ENCODE measurements around the gene CALN1.
"Not testable (repeated sequence)": the region's sequence is repeated elsewhere in the genome, so short reads cannot be mapped to it uniquely, and the experiment has no call there.

The CALN1 gene

DNA sequence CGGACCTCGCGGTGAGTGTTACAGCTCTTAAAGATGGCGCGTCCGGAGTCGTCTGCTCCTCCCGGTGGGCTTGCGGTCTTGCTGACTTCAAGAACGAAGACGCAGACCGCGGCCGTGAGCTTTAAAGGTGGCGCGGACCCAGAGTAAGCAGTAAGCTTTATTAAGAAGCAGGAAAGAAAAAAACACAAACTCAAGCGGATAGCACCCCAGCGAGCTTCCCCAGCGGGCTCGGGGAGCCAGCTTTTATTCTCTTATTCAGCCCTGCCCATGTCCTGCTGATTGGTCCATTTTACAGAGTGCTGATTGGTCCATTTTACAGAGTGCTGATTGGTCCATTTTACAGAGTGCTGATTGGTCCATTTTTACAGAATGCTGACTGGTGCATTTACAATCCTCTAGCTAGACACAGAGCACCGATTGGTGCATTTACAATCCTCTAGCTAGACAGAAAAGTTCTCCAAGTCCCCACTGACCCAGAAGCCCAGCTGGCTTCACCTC lies at the start of gene CALN1:
Gene CALN1 (minus strand): TSS at position 218 of the 498 bp plus-strand sequence.
- not testable (repeated sequence) for DNase-seq

DNA sequence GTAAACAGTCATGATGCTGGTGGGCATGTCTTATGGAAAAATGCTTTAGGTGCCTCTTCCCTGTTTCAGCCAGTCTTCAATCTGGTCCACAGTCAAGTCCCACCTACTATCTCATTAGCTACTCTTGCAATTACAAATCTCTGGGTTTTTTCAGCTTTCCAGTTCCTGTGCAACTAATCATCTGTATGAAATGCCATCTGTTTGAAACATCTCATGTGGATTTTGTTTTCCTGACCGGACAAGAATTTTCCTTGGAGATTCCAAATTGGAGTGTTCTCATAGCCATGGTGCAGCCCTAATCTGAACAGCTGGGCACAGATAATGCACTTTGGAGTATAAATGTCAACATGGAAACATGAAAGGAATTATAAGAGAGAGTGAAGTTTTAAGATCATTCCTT lies 41.3 kb upstream of the CALN1 start:
- DNase-seq = no peak

DNA sequence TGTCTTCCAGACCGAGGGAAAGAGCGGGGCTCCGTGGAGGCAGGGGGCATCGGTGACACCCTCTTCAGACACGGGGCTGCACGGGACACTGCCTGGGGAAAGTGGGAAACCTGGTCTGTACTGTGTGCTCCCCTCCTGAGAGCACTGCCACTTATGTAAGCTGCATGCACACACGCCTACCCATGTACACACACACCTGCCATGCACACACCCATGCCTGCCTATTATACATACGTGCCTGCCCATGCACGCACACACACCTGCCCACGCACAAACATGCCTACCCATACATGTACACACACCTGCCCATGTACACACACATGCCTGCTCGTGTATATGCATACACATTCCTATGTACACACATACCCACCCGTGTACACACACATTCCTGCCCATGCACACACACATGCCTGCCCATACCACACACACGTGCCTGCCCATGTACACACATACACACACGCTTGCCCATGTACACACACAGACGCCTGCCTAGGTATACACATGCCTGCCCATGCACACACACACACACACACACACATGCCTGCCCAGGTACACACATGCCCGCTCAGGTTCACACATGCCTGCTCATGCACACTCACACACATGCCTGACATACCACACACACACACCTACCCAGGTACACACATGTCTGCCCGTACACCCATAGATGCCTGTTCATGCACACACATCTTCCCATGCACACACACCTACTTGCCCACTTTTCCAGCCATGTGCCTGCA lies 35.5 kb upstream of the CALN1 start:
- no peak for DNase-seq

DNA sequence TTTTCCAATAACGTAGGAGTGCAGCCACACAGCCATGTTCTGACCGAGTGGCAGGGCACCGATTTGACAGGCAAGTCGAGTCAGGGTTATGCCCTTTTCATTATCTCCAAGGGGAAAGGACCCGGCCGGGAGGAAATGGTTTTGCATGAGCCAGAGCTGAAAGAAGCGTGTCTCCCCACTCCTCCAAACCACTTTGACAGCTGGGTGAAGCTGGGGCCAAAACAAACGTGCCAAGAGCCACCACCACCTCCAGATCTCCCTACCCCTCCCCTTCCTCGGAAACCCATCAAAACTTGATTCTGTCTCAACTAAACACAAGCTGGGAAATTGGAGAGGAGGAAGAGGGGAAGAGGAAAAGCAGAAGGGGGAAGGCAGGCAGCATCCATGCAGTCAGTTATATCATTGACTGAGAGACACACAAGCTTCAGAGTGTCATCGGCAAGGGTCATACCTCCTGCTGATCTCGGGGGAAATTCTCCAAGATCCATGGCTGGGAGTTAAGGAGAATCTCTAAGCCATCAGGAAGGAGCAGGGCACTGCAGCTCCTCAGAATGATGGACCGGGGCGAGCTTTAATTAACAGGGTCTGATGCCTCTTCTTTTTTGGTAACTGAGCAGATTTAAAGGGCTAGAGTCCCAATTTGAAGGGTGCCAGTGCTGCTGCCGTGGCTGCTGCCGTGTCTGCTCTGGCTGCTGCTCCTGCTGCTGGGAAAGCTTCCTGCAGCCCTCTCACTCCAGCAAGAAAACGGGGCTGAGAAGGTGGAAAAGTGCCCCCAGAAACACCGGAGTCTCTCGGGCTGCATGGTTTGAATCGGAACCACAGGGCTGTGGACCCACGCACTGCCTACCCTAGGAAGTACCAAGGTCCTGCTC lies 34.7 kb upstream of the CALN1 start:
- no peak for DNase-seq

DNA sequence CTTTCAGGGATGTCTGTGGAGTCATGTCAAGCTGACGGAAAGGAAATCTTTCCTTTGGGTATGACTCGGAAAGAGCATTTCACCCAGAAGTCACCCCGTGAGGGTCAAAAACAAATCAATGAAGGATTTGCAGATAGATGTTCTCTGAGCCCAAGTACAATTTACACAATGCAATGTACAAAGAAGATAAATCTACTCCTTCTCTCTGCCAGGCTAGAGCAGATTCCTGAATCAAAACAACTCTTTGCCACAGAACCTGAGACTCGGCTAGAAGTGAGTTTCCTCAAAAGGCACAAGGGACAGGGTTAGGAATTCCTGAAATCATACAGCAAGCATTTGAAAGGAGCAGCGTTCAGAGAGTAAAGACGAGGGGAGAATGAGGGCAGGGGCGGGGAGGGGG lies 34.0 kb upstream of the CALN1 start:
- DNase-seq = no peak

- no peak for DNase-seq
Observed at GRCh38 chr7:72445580-72445979, 33.4 kb upstream of the CALN1 start.

DNA sequence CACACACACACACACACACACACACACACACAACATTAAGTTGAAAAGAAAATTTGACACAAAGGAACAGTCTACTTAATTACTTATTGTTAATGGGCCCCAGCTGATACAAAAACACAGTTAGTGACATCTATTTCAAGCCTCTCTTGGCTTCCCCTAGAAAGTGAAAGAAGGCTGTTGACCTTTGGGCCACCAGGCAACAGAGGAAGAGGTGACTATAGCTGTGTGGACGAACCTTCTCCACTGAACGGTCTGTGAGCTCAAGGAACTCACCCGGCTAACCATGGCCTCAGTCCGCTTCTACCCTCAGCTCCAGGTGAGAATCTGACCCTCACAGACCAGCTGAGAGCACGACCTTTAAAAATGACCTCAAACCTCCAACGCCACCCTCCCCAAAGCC lies 32.9 kb upstream of the CALN1 start:
- no peak for DNase-seq

- DNase-seq = no peak
Observed at GRCh38 chr7:72444026-72444776, 32.1 kb upstream of the CALN1 start.

DNA sequence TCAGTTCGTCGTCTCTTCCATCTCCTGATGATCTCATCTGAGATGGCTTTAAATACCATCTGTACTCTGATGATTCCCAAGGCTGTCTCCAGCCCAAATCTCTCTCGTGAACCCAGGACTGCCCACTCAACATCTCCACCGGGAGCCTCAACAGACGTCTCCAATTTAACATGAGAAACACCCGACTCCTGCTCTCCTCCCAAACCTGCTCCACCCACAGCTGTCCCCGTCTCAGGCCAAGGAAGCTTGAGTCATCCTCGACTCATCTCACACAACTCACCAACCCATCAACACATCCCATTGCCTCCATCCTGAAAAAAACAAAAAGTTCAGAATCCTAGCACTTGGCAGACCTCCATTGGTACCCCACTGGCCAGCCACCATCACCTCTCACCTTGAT lies 29.7 kb upstream of the CALN1 start:
- no peak for DNase-seq

DNA sequence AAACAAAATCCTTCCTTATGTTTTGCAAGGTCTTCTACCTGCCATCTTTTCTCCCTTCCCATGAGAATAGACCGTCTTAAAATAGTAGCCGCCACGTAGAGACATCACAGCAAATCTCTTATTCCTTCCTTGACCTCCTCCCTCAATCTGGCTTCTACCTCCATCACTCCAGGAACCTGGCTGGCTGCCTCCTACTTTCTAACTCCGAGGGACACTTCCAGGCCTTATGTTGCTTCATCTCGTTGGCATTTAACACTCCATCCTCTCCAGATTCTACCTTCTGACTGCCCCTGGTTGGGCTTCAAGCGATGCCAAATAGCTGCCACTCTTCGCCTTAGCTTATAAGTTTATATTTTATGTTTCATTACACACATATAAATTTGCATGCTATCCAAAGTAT lies 26.4 kb upstream of the CALN1 start:
- DNase-seq = no peak

- DNase-seq = no peak
Observed at GRCh38 chr7:72437610-72438009, 25.5 kb upstream of the CALN1 start.

- no peak for DNase-seq
Observed at GRCh38 chr7:72437061-72437585, 25.0 kb upstream of the CALN1 start.

DNA sequence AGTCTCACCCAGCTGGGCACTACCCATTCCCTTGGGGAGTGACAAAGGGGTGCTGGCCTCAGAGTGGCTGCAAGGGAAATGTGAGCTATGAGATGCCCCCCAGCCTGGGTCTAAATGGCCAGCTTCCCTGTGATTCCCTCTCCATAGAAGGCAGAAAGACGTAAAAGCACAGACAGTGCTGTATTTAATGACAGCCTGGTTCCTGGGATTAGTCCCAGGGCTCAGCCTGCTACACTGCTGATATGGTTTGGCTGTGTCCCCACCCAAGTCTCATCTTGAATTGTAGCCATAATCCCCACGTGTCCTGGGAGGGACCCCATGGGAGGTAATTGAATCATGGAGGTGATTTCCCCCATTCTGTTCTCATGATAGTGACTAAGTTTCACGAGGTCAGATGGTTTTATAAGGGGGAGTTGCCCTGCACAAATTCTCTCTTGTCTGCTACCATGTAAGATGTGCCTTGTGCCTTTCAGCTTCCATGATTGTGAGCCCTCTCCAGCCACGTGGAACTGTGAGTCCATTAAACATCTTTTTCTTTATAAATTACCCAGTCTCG lies 23.9 kb upstream of the CALN1 start:
- no peak for DNase-seq

DNA sequence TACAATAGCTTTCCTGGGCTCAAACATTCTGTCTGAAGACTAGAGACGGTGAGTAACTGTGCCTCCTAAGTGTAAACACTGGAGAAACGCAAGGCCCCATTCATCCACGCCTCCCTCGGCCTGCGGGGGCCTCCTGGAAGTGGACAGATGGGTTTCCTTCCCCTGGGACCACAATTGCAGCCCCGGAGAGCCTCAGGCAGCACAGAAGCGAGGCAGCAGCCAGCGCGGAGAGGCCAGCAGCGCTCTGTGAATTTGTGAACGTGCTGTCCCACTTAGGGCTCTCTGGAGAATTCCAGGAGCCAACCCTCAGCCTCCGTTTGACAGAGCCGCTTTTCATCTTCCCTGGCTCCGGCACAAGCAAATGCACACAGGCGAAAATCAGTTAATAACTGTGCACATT lies 23.2 kb upstream of the CALN1 start:
- DNase-seq = peak in 1 of 2 experiments; percentile 6

DNA sequence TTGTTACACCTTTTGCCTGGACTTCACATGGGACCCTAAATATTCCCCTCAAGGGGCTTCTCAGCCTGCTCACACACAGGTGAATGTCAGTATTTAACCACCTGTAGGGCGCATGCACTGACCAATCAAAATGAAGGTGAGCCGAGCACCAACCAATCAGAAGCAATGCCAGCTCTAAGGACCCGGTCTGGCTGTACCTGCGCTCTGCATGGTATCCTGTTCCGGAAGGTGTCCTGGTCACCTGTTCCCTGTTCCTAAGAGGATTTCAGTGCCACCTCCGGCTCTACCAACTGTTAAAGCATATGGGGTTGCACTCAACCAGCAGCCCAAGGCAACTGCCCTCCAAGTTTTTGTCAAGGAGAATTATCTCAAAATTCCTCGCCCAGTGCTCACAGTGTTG lies 18.4 kb upstream of the CALN1 start:
- no peak for DNase-seq

DNA sequence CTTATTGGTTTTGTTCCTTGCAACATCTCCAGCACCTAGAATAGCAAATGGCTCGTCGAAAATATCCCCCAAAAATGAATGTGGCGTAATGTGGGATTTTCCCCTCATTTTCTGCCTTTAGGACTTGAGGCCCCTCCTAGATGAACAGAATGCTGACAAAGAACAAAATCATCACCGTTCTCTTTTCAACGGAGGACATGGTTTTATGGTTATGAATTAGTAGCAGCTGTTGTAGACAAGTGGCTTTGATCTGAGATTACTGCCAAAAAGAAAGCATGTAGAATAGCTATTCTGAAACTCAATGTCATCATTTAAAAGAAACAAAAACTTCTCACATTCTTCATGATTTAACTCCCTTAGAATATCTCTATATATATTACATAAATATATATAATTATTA lies 17.2 kb upstream of the CALN1 start:
- no peak for DNase-seq

DNA sequence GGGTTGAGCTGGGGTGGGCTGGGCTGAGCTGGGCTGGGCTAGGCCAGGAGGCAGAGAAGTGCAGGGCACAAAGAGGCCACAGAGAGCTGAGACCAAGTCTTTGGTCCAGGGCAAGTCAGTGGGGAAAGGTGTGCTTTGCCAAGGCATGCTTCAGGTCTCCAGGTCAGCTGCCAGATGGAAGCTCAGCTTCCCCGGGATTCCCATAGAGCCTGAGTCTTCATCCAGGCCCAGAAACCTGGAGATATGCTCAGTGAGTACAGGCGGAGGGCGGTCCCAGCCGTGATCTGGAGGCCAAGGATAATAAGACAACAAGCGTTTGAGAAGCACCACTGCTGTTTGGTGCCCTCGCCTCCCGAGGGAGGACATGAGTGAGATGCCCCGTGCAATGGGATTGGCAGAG lies 4.7 kb upstream of the CALN1 start:
- no peak for DNase-seq

DNA sequence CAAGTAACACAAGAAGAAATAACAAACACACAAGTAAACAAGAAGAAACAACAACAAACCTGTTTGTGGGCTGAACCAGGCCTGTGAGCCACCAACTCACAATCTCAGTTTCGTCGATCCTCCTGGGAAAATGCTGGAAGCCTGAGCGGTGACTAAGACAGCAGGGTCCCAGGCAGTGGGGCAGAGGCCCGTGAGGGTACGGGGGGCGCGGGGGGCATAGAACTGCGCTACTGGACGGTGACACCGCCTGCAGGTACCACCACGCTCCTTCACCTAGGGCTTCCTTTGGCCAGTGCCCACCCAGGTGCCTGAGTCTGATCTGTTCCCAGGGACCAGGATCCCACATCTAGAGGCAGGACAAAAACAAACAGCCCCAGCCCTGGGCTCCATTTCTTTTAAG lies 3.4 kb upstream of the CALN1 start:
- no peak for DNase-seq

DNA sequence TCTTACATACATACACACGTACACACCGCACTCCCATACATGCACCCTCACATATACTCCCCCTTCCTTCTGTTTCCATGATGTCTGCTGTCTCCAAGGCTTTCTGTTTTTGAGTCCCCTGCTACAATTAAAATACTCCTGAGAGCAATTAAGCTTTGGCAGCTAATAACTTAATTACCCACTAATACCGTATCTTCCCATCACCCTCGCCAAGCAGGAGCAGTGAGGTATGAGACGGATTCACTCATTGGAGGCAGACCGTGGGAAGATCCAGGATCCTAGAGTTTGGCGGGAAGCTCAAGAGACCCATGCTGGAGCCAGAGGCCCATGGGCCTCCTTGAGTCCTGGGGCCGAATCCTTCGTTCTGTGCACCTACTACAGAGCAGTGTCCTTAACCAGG lies 1.7 kb upstream of the CALN1 start:
- DNase-seq = no peak

DNA sequence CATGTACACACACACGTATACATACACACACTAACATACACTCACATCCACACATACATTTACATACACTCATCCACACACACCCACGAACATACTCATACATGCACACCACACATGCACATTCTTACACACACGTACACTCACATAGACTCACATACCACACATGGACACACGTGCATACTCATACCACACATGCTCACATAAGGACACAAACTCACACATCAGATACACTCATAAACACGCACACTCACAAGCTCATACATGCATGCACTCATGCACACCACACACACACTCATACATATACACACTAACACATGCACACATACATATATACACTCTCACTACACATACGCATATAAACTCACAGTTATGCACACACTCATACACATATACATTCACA lies 1.2 kb upstream of the CALN1 start:
- DNase-seq = no peak

GRCh38 chr7:72411419-72411818 lies 719 bp downstream of the CALN1 start:
- no peak for DNase-seq

- DNase-seq = no peak
Observed at GRCh38 chr7:72409638-72410015, 2.5 kb downstream of the CALN1 start.

All from NCI-H446 (cell line).